ENCODE results near the gene DYRK1A.
"Not testable (repeated sequence)": the region's sequence is repeated elsewhere in the genome, so short reads cannot be mapped to it uniquely, and the experiment has no call there.

The DYRK1A gene

GRCh38 chr21:37366482-37367316 lies at the start of gene DYRK1A:
Gene DYRK1A (plus strand): TSS chr21:37366773. CDS start chr21:37420375, 53,602 bp downstream.
- TF ChIP-seq, protein P1, sequence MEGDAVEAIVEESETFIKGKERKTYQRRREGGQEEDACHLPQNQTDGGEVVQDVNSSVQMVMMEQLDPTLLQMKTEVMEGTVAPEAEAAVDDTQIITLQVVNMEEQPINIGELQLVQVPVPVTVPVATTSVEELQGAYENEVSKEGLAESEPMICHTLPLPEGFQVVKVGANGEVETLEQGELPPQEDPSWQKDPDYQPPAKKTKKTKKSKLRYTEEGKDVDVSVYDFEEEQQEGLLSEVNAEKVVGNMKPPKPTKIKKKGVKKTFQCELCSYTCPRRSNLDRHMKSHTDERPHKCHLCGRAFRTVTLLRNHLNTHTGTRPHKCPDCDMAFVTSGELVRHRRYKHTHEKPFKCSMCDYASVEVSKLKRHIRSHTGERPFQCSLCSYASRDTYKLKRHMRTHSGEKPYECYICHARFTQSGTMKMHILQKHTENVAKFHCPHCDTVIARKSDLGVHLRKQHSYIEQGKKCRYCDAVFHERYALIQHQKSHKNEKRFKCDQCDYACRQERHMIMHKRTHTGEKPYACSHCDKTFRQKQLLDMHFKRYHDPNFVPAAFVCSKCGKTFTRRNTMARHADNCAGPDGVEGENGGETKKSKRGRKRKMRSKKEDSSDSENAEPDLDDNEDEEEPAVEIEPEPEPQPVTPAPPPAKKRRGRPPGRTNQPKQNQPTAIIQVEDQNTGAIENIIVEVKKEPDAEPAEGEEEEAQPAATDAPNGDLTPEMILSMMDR (IDR thresholded peaks at IDR 0.05; ENCODE audit: low read length, missing control alignments): no peak
- peak within 1 kb of the TSS; percentile 91 for H3K4me3 ChIP-seq (replicated peaks; ENCODE audit: low read depth, low read length)

DNA sequence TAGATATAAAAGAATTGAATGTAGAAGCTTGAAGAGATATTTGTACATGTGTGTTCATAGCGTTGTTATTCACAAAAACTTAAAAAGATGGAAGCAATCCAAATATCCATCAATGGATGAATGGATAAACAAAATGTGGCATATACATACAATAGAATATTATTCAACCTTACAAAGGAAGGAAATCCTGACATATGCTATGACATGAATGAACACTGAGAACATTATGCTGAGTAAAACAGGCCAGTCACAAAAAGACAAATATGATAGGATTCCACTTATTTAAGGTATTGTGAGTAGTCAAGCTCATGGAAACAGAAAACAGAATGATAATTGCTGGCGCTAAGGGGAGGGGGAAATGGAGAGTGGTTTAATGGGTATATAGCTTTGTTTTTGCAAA lies 47.0 kb upstream of the DYRK1A start:
- TF ChIP-seq, protein P1 (IDR thresholded peaks at IDR 0.05; ENCODE audit: low read length, missing control alignments): no peak
- no peak for DNase-seq (ENCODE audit: low read depth)
- H3K4me3 ChIP-seq (replicated peaks; ENCODE audit: low read depth, low read length): no peak overlapping the region

More at GRCh38 chr21:37366482-37367316, at the start of gene DYRK1A:
- peak; percentile 100 for DNase-seq (ENCODE audit: low read depth)

DNA sequence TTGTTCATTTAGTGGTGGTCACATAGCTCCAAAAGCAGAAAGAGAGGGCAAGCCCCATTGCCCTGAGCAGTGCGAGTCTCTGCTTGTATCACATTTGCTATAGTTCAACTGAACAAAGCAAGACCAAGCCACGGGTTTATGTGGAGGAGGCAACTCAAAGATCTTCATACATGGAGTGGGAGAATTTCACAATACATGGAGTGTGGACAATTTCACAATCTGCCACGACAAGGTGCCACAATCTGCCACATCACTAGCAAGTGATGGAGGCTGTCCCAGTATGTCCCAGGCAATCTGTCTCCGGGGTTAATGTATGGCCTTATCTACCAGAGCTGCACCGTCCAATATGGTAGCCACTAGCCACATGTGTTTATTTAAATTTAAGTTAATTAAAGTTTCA lies 44.5 kb upstream of the DYRK1A start:
- no peak for DNase-seq (ENCODE audit: low read depth)
- TF ChIP-seq, protein P1 (IDR thresholded peaks at IDR 0.05; ENCODE audit: low read length, missing control alignments): no peak
- no peak overlapping the region for H3K4me3 ChIP-seq (replicated peaks; ENCODE audit: low read depth, low read length)

- no peak for DNase-seq (ENCODE audit: low read depth)
- H3K4me3 ChIP-seq (replicated peaks; ENCODE audit: low read depth, low read length): no peak overlapping the region
- TF ChIP-seq, protein P1 (IDR thresholded peaks at IDR 0.05; ENCODE audit: low read length, missing control alignments): no peak
Observed at GRCh38 chr21:37324558-37324957, 42.0 kb upstream of the DYRK1A start.

DNA sequence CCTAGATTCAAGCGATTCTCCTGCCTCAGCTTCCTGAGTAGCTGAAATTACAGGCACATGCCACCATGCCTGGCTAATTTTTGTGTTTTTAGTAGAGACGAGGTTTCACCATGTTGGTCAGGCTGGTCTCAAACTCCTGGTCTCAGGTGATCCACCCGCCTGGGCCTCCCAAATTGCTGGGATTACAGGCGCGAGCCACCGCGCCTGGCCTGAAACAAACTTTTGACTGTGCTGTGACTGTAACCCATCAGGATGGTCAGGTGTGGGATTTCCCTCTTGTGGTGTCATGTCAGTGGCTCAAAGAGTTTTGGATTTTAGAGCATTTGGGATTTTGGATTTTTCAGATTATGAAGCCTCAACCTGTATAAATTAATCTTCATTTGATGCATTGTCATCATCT lies 38.4 kb upstream of the DYRK1A start:
- DNase-seq (ENCODE audit: low read depth): not testable (repeated sequence)

GRCh38 chr21:37331411-37331810 lies 35.2 kb upstream of the DYRK1A start:
- DNase-seq (ENCODE audit: low read depth): no peak
- TF ChIP-seq, protein P1 (IDR thresholded peaks at IDR 0.05; ENCODE audit: low read length, missing control alignments): no peak
- no peak overlapping the region for H3K4me3 ChIP-seq (replicated peaks; ENCODE audit: low read depth, low read length)

More for the DNA sequence above, 38.4 kb upstream of the DYRK1A start:
- H3K4me3 ChIP-seq (replicated peaks; ENCODE audit: low read depth, low read length): not testable (repeated sequence)

- TF ChIP-seq, protein P1 (IDR thresholded peaks at IDR 0.05; ENCODE audit: low read length, missing control alignments): no peak
- no peak for DNase-seq (ENCODE audit: low read depth)
- no peak overlapping the region for H3K4me3 ChIP-seq (replicated peaks; ENCODE audit: low read depth, low read length)
Observed at GRCh38 chr21:37335053-37335452, 31.5 kb upstream of the DYRK1A start.
